Endothelial cell of umbilical vein (primary cell): ENCODE measurements around the gene SETD6. TPM values are rescaled to one million over a fixed set of nuclear protein-coding genes. Genes with fewer than 3 reads are reported as not detected.

ENCODE experiments used
- BruUV-seq: library from RNA; stranded (reverse); fragments of 400-500 nt; replicated peaks from 2 replicates; lab custom pipeline; 2021; lab: Mats Ljungman, UMichigan
- CTCF ChIA-PET: fragments of 300-600, 350-600 bp; sonication (Branson Sonifier 250); formaldehyde crosslinking; loops from one replicate; lab custom pipeline; 2021; ENCODE audit warnings: antibody characterized with exemption, inconsistent platforms; lab: Charles Lee
- POLR2A ChIA-PET: fragments of 300-600, 350-600 bp; sonication (Branson Sonifier 250); formaldehyde crosslinking; loops from one replicate; lab custom pipeline; 2021; ENCODE audit warnings: antibody characterized with exemption, inconsistent platforms; lab: Charles Lee
- DNase-seq: peaks from one replicate; pipeline ENCODE4 v3.0.0-alpha.2; 2011; ENCODE audit warnings: low read depth, low spot score
- FAIRE-seq: peaks from 2 replicates; lab custom pipeline; 2011; peaks lifted over from hg19 to GRCh38; lab: Jason Lieb, UNC
- H2AFZ ChIP-seq: 2 replicates; pipeline ENCODE4 v1.6.0; 2012; ENCODE audit warnings: low read depth, low read length, control low read depth, inconsistent platforms
- H3K27ac ChIP-seq: 2 replicates; pipeline ENCODE4 v1.5.1; 2011; ENCODE audit warnings: low read depth, mild to moderate bottlenecking, control low read depth, low read length, moderate library complexity; ENCODE audit not compliant: insufficient read depth
- H3K27me3 ChIP-seq, 2 experiments: 2 replicates each; pipeline versions ENCODE4 v1.6.0 to v1.6.1; 2011; ENCODE audit warnings: low read length in 2 of 2, mixed read lengths in 1 of 2; ENCODE audit not compliant: control insufficient read depth in 2 of 2, insufficient read depth in 2 of 2
- H3K36me3 ChIP-seq, 2 experiments: 2 replicates in 1 of 2; 3 replicates in 1 of 2; pipeline ENCODE4 v1.5.1; 2011; ENCODE audit warnings: low read length in 2 of 2, mild to moderate bottlenecking in 1 of 2, moderate library complexity in 1 of 2; ENCODE audit not compliant: control insufficient read depth in 2 of 2, insufficient read depth in 2 of 2; ENCODE audit errors: extremely low read depth in 1 of 2
- H3K4me1 ChIP-seq: 3 replicates; pipeline ENCODE4 v1.5.1; 2011; ENCODE audit warnings: mild to moderate bottlenecking, low read length; ENCODE audit not compliant: control insufficient read depth, insufficient read depth; ENCODE audit errors: extremely low read depth
- H3K4me2 ChIP-seq: 2 replicates; pipeline ENCODE4 v1.6.1; 2011; ENCODE audit warnings: low read length, control low read depth, mixed read lengths; ENCODE audit not compliant: insufficient read depth
- H3K4me3 ChIP-seq, 3 experiments: fragments of 200-600 bp in 1 of 3; sonication (generic), shearing (Covaris generic) in 1 of 3; replicated peaks in 1 of 3; 2 replicates each; pipeline ENCODE4 v1.5.1; 2011 to 2016; ENCODE audit warnings: control low read depth in 3 of 3, low read length in 3 of 3, mild to moderate bottlenecking in 2 of 3, inconsistent platforms in 1 of 3, low read depth in 1 of 3, moderate library complexity in 1 of 3; ENCODE audit not compliant: insufficient read depth in 1 of 3
- H3K79me2 ChIP-seq: 2 replicates; pipeline ENCODE4 v1.6.0; 2012; ENCODE audit warnings: low read length, inconsistent platforms; ENCODE audit not compliant: control insufficient read depth, insufficient read depth
- H3K9ac ChIP-seq: replicated peaks from 2 replicates; pipeline ENCODE3; 2011; ENCODE audit warnings: low read length, control low read depth; ENCODE audit not compliant: insufficient read depth; ENCODE audit errors: extremely low read depth
- H3K9me1 ChIP-seq: replicated peaks from 3 replicates; pipeline ENCODE4 v1.6.0; 2011; ENCODE audit warnings: mild to moderate bottlenecking, low read length; ENCODE audit not compliant: control insufficient read depth, insufficient read depth; ENCODE audit errors: extremely low read depth
- H3K9me3 ChIP-seq: replicated peaks from 2 replicates; pipeline ENCODE4 v1.5.1; 2012; ENCODE audit warnings: low read length, inconsistent platforms; ENCODE audit not compliant: control insufficient read depth, insufficient read depth
- H4K20me1 ChIP-seq: replicated peaks from 2 replicates; pipeline ENCODE3; 2011; ENCODE audit warnings: mild to moderate bottlenecking, low read length; ENCODE audit not compliant: control insufficient read depth, insufficient read depth; ENCODE audit errors: extremely low read depth
- CTCF ChIP-seq, 2 donors: IDR thresholded peaks; 1 replicate in 1 of 2; 2 replicates in 1 of 2; pipeline ENCODE4 v1.5.1; 2011; ENCODE audit warnings: low read length in 2 of 2, mild to moderate bottlenecking in 2 of 2, moderate library complexity in 2 of 2, control low read depth in 1 of 2, inconsistent platforms in 1 of 2, low read depth in 1 of 2; ENCODE audit not compliant: insufficient read depth in 1 of 2; ENCODE audit errors: extremely low read depth in 1 of 2
- EZH2 ChIP-seq: IDR thresholded peaks from 2 replicates; pipeline ENCODE4 v1.6.1; 2012; ENCODE audit warnings: borderline replicate concordance, low read depth, mild to moderate bottlenecking, moderate library complexity, low read length, inconsistent platforms; ENCODE audit not compliant: severe bottlenecking
- FOS ChIP-seq: IDR thresholded peaks from 2 replicates; pipeline ENCODE4 v1.6.1; 2011; ENCODE audit warnings: mild to moderate bottlenecking, low read length, moderate library complexity, borderline replicate concordance; ENCODE audit not compliant: insufficient read depth
- GATA2 ChIP-seq: IDR thresholded peaks from 2 replicates; pipeline ENCODE4 v1.7.0; 2011; ENCODE audit warnings: low read depth, mild to moderate bottlenecking, moderate library complexity, mixed read lengths, low read length; ENCODE audit not compliant: insufficient read length, insufficient read depth
- JUN ChIP-seq: IDR thresholded peaks from 2 replicates; pipeline ENCODE4 v1.6.1; 2011; ENCODE audit warnings: borderline replicate concordance, low read depth; ENCODE audit not compliant: insufficient read length, insufficient read depth
- MAX ChIP-seq: IDR thresholded peaks from 2 replicates; pipeline ENCODE4 v1.6.1; 2011; ENCODE audit not compliant: insufficient read depth, insufficient read length
- MYC ChIP-seq: IDR thresholded peaks from one replicate; pipeline ENCODE4 v1.6.1; 2011; ENCODE audit warnings: mild to moderate bottlenecking, low read depth, low read length
- POLR2A ChIP-seq: IDR thresholded peaks from 2 replicates; pipeline ENCODE4 v1.6.1; 2012; ENCODE audit warnings: low read depth, mild to moderate bottlenecking, control low read depth, low read length
- POLR2AphosphoS5 ChIP-seq: IDR thresholded peaks from 2 replicates; pipeline ENCODE4 v1.6.1; 2012; ENCODE audit warnings: low read depth, mild to moderate bottlenecking, control low read depth, low read length, moderate library complexity; ENCODE audit not compliant: insufficient read depth
- dilution Hi-C: fragments of 300-500 bp; cut with MboI; formaldehyde crosslinking; loops from one replicate; pipeline ENCODE4 v1.15.0; 2019; ENCODE audit warnings: low sequenced_read_pairs; ENCODE audit not compliant: extremely low pct_ligation_motif_present
- intact Hi-C: fragments of 100-400 bp; cut with micrococcal nuclease; formaldehyde crosslinking; loops from one replicate; pipeline ENCODE4 v1.10.0; 2022
- polyA plus RNA-seq, 4 experiments: library from polyadenylated mRNA; depleted of rRNA in 3 of 4; stranded (reverse) in 3 of 4; unstranded in 1 of 4; fragments of >200 nt; gene quantifications; 2 replicates each; pipeline versions ENCODE4 v1.2.1 to v1.2.3, GENCODE V29; 2011 to 2012; ENCODE audit warnings: missing spikeins in 1 of 4
- total RNA-seq: library from RNA; stranded (reverse); gene quantifications from 2 replicates; pipeline ENCODE4 v1.2.3, GENCODE V29; 2021

Gene SETD6
- total and polyA plus RNA-seq, 2 donors (not counting 3 experiments of a cell fraction or from before 2014, with no cell fraction given): 10.2 to 16.4 TPM

GRCh38 chr16:58492066-58492465 lies 23.3 kb upstream of the SETD6 start:
- Histone ChIP-seq H3K36me3 (peaks cover 0 to 3% of the 10 kb centered on the region in 2 experiments), H3K27ac (no peak overlapping the region), H4K20me1 (no peaks in the 10 kb centered on the region), H3K9ac (no peak overlapping the region), H3K4me3 (no peak overlapping the region), H2AFZ (no peak overlapping the region), H3K4me1 (no peaks in the 10 kb centered on the region), H3K79me2 (no peaks in the 10 kb centered on the region), H3K9me1 (no peaks in the 10 kb centered on the region), H3K27me3 (no peaks in the 10 kb centered on the region), H3K4me2 (no peak overlapping the region), H3K9me3 (no peaks in the 10 kb centered on the region)
- POLR2A ChIA-PET: no interaction called here
- CTCF ChIA-PET: interaction anchor here (1.8 to 4.4 kb wide), 2 partner anchors 153 to 155 kb away, joined by 4 to 25 read pairs; no protein-coding TSS in a partner anchor
- dilution Hi-C loops: no loop called here
- no TSS peak for BruUV-seq
- FAIRE-seq (no peak), DNase-seq (no peak)
- intact Hi-C loops: no loop called here
- TF ChIP-seq MYC (no peak), POLR2AphosphoS5 (no peak), EZH2 (no peak), GATA2 (no peak)

GRCh38 chr16:58492735-58493134 lies 22.6 kb upstream of the SETD6 start:
- Histone ChIP-seq H3K27ac (no peak overlapping the region), H3K9me3 (no peaks in the 10 kb centered on the region), H3K4me2 (no peak overlapping the region), H3K9me1 (no peaks in the 10 kb centered on the region), H3K36me3 (peaks cover 0 to 3% of the 10 kb centered on the region in 2 experiments), H2AFZ (no peak overlapping the region), H3K4me3 (no peak overlapping the region), H4K20me1 (no peaks in the 10 kb centered on the region), H3K79me2 (no peaks in the 10 kb centered on the region), H3K4me1 (no peaks in the 10 kb centered on the region), H3K9ac (no peak overlapping the region), H3K27me3 (no peaks in the 10 kb centered on the region)
- ChIA-PET POLR2A (no interaction called here), CTCF (interaction anchor here (4.4 kb wide), 1 partner anchor 156 kb away, joined by 25 read pairs; no protein-coding TSS in a partner anchor)
- intact Hi-C loops (no loop called here), dilution Hi-C loops (no loop called here)
- FAIRE-seq (no peak), DNase-seq (no peak)
- TF ChIP-seq FOS: no peak
- TF ChIP-seq MAX: no peak
- TF ChIP-seq POLR2AphosphoS5: no peak
- no peak for TF ChIP-seq MYC
- TF ChIP-seq JUN: no peak
- no peak for TF ChIP-seq CTCF (IDR thresholded peaks at IDR 0.05; ENCODE audit: extremely low read depth in 1 of 2, insufficient read depth in 1 of 2, low read depth in 1 of 2, low read length in 2 of 2)
- TF ChIP-seq GATA2: no peak
- no peak for TF ChIP-seq POLR2A
- no peak for TF ChIP-seq EZH2
- BruUV-seq: no TSS peak
